Right ventricle myocardium superior (tissue), 1 donor: ENCODE results near the gene CGB2. TPM values are rescaled to one million over a fixed set of nuclear protein-coding genes. Genes with fewer than 3 reads are reported as not detected.
"Not testable (repeated sequence)": the region's sequence is repeated elsewhere in the genome, so short reads cannot be mapped to it uniquely, and the experiment has no call there.

ENCODE experiments used
- ATAC-seq: fragments of 200-7000 bp; cut with Tn5 transposase; one replicate; pipeline ENCODE4 v1.9.1; 2020; ENCODE audit warnings: mild to moderate bottlenecking; ENCODE audit not compliant: poor library complexity
- DNase-seq: peaks from one replicate; pipeline ENCODE4 v3.0.0-alpha.2; 2020
- intact Hi-C: fragments of 100-400 bp; cut with DNase I; formaldehyde crosslinking; loops from one replicate; pipeline ENCODE4 v1.11.2; 2022
- total RNA-seq: library from RNA; stranded (reverse); fragmentation: NEBNext Ultra II Directional; extraction: Animal tissue kit (Norgen Biotek cat#: 25700); gene quantifications from one replicate; pipeline ENCODE4 v1.2.1, GENCODE V29; 2021
- donor health status: DM: no; HTN: yes; CAD: no; lungs with severe emphysema.

Gene CGB2
- total RNA-seq, 1 donor from 2014 or later = not detected

DNA sequence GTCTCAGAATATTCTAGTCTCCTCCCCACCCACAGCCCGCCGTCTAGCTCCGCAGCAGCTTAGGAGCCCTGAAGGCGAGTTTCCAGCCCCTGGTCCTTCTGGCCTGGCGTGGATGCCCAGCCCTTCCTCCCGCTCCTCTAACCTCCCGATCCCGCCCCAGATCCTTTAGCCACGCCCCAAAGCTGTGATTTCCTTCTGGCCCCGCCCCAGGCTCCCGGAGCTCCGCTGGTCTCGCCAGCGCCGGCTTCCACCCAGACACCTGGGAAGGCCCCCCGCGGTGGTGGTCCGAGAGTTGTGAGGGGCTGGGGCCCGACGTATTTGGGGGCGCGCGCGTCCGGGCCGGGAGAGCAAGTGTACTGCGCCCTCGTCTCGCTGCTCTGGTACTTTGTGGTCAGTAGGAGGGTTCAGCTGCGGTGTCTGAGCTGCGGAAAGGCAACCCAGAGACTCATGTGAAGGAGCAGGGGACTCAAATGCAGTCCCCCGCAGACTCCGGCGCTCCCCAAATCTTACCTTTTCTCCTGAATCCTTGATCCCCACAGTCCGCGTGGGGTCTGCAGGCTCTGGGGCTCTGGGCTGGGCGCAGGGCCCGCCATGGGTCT, 26.0 kb downstream of the CGB2 start, which contains the start of gene CGB7:
Gene CGB7 (minus strand): TSS at position 114 of the 599 bp plus-strand sequence. CDS start 2,374 bp downstream, outside the sequence.
- ATAC-seq = peak; percentile 85
- intact Hi-C loops = no loop called here
- peak; percentile 84 for DNase-seq

DNA sequence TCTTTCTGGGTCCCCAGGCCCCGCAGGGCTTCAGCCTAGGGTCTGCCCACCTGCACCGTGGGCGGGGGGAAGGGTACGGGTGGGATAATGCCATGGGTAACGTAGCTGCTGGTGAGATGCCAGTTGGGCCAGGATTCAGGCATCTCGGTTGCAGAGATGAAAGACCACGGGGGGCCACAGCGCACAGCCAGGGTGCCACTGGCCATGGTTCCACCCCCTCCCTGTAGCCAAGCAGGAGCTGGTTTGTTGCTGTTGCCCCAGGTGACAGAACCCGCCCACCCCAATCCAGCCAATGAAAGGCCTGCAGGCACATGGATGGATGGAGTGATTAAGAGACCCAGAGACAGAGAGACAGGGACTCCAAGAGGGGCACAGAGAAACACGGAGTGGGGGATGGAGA, 26.9 kb downstream of the CGB2 start:
- intact Hi-C loops = no loop called here
- DNase-seq (no peak), ATAC-seq (no peak)

DNA sequence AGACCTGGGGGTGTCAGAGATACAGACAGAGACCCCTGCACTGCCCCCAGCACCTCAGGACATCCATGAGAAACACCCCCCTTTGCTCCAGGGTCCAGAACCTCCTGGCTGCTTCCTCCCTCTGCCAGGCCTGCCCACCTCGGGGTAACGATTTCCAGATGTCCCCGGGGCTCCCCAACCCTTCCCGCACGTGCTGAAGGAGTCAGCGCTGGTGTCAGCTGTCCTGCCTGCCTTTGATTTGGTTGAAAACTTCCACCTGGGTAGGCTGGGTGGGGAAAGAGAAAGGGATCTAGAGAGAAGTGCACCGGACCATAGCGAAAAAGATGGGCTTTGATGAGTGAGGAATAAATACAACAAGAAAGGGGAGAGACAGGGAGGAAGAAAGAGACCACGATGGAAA, 27.4 kb downstream of the CGB2 start:
- ATAC-seq (no peak), DNase-seq (no peak)
- intact Hi-C loops = no loop called here

DNA sequence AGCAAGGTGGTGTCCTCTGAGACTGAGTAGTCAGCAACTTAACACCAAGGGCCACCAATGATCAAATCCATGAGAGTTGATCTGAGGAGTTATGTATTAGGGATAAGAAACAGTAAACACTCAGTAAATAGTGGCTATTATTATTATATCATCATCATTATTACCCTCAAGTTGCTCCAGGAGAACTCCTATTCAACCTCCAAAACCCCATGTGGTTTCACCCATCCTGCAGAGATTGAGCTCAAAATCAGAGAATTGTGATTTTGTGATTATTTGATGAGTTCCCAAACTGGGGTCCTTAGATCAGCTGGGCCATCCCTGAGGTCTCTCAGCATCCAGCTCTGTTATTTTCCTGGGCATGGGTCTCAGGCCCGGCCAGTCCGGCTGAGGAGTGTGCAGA, 29.3 kb downstream of the CGB2 start:
- ATAC-seq (no peak), DNase-seq (no peak)
- intact Hi-C loops = no loop called here

DNA sequence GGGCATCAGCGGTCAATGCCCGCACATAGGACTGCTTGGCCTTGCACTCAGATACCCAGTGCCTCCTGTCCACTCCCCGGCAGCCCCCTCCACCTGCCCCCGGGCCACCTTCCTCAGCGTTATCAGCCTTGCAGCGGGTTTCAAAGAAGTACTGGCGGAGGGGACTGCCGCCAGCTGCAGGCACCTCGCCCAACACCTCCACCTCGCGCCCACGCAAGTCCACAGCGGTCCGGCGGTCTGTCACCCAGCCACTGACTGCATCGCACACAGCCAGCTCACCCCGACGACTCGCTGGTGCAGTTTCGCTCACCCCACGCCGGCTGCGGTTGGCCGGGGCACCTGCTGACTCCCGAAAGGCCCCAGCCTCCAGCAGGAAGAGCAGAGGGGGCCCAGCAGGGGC, 29.8 kb downstream of the CGB2 start:
- DNase-seq (no peak), ATAC-seq (no peak)
- intact Hi-C loops = no loop called here

DNA sequence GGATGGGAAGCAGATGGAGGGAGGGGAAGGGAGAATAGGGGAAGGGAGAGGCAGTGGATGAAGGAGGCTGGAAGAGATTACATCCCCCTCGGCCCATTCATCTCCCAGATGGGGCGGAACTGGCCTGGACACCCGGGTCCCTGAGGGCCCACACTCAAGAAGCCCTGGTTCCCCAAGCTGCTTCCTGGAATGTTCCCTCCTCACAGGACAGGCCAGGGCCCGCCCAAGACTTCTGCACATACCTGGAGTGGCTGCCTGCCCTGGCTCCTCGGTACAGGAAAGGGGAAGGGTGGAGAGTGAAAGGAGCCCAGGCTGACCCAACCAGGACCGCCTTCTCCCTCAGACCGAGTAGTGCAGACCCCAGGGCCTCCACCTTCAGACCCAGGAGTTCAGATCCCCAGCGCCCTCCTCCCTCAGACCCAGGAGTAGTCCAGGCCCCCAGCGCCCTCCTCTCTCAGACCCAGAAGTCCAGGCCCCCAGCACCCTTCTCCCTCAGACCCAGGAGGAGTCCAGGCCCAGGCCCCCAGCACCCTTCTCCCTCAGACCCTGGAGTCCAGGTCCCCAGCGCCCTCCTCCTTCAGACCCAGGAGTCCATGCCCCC, 32.4 kb downstream of the CGB2 start:
- intact Hi-C loops = no loop called here
- DNase-seq (no peak), ATAC-seq (no peak)

DNA sequence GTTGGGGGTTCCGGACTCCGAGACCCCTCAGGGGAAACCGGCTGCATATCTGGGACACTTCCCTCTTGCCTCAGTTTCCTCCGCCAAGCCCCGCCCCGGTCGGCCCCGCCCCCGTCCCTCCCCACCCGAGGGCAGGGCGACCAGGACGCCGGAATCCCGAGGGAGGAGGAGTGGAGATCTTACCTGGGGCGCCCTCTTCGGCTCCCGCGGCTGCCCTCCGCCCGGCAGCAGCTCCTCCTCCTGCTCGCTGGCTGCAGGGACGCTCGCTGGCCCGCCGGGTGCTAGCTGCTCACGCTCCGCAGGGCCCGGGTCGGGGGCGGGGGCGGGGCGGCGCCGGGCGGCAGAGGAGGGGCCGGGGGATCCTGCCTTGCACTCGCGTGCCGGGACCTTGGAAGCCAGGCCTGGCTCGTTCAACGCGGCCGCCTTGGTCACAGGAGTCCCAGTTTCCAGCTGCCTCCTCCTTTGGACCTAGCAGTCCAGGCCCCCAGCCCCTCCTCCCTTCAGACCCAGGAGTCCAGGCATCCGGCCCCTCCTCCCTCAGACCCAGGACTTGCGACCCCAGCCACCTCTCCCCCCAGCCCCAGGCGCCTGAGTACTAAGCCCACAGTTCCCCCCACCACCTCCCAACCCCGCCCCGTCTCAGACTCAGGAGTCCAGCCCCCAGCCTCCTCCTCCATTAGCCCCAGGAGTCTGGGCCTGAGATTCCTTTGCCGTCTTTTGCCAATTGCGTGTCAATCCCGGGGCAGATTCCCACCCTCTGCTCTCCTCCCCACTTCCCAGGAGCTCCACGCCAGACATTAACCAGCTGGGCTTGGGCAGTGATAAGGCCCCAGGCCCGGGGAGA, 33.3 kb downstream of the CGB2 start, which contains the start of gene NTF4:
Gene NTF4 (minus strand): TSS at position 51 of the 844 bp plus-strand sequence. CDS start 2,821 bp downstream, outside the sequence.
- DNase-seq (peak; percentile 44), ATAC-seq (peak; percentile 54)
- intact Hi-C loops = no loop called here

DNA sequence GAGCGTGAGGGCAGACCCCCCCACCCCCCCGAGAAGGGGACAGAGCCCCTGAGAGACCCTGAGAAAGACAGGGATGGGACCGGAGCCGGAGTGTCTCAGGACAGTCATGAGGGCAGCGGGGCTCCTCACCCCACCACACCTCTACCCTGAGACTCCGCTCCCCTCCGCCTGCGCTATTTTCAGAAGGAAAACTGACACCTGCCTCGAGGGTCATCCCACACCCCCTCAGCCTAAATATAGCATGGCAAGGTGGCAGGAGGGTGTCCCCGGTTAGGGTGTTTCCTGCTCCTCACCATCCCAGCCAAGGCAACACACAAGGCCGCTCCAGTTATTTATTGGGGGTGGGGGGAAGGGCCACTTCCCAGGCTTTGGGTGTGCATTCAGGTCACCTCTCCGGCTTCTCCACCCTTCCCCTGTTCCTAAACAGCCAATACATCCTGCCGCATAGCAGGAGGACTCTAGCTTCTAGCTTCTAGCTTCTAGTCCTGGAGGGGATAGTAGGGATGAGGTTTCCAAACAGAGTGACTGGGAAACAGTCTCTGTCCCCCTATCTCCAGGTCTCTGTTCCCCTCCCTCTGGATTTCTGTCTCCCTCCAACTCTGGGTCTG, 34.3 kb downstream of the CGB2 start:
- no peak for DNase-seq

DNA sequence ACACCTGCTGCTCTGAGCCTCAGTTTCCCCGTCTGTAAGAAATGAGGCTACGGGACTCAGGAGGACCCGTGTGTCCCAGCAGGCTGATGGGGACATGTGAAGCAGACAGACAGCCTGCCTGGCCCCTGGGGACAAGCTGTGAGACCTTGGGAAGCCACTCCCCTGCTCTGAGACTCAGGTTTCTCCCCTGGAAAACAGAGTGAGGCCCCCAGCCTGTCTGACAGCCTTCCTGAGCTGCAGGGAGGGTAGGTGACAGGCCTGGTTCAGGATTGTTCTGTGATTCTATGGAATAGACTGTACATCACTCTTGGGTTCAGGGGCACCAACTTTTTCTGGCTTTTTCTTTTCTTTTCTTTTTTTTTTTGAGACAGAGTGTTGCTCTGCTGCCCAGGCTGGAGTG, 35.9 kb downstream of the CGB2 start:
- DNase-seq (no peak), ATAC-seq (no peak)
- intact Hi-C loops = no loop called here

More for the DNA sequence above, 34.3 kb downstream of the CGB2 start:
- intact Hi-C loops = no loop called here
- no peak for ATAC-seq

DNA sequence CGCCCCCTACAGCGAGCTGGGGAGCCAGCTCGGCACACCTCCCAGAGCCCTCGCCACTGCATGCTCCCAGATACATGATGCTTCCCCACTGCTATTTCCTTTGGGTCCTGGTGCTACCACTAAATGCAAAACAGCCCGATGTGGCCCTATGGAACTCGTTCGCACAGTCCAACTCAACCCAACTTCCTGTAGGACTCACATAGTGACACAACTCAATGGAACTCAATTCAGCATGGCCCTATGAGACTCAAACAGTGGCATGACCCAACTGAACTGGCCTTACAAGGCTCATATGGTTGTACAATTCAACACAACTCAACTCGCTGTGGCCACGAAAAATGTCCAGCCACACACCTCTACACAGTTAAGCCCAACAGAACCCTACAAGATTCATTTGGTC, 37.3 kb downstream of the CGB2 start:
- DNase-seq = no peak
- intact Hi-C loops = no loop called here

DNA sequence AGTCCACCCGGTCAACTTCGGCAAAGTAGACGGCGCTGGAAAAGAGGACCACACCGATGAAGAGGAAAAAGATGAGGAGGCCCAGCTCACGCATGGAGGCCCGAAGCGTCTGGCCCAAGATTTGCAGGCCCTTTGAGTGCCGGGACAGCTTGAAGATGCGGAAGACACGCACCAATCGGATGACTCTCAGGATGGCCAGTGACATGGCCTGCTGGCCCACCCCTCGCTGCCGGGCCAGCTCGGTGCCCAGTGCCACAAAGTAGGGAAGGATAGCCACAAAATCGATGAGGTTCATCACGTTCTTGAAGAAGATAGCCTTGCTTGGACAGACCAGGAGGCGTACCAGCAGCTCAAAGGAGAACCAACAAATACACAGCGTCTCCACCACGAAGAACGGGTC, 38.7 kb downstream of the CGB2 start:
- no peak for ATAC-seq
- intact Hi-C loops = no loop called here
- no peak for DNase-seq

More for the DNA sequence above, 37.3 kb downstream of the CGB2 start:
- ATAC-seq = no peak

DNA sequence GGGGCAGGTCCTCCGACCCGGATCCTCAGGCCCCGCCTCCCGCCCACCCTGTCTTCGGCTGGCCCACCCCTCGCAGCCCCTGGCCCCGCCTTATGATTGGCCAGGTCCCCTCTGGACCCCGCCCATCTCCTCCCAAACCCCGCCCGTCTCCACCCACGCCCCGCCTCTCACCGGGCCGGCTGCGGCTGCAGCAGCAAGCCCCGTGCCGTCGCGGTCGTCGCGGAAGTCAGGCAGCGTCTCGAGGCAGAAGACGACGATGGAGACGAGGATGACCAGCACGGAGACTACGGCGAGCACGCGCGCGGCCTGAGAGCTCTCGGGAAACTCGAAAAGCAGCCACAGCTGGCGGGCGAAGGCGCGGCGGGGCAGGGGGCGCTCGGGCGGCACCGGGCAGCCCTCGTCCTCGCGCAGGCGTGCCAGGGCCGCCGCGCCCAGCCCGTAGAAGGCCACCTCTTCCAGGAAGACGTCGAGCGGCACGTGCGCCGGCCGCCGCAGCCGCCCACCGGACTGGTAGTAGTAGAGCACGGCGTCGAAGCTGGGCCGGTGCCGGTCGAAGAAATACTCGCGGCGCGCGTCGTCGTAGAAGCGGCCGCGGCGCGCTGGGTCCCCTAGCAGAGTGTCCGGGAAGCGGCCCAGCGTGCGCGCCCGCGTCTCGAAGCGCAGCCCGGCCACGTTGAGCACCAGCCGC, 40.3 kb downstream of the CGB2 start:
- ATAC-seq = no peak
- intact Hi-C loops = no loop called here
- no peak for DNase-seq

DNA sequence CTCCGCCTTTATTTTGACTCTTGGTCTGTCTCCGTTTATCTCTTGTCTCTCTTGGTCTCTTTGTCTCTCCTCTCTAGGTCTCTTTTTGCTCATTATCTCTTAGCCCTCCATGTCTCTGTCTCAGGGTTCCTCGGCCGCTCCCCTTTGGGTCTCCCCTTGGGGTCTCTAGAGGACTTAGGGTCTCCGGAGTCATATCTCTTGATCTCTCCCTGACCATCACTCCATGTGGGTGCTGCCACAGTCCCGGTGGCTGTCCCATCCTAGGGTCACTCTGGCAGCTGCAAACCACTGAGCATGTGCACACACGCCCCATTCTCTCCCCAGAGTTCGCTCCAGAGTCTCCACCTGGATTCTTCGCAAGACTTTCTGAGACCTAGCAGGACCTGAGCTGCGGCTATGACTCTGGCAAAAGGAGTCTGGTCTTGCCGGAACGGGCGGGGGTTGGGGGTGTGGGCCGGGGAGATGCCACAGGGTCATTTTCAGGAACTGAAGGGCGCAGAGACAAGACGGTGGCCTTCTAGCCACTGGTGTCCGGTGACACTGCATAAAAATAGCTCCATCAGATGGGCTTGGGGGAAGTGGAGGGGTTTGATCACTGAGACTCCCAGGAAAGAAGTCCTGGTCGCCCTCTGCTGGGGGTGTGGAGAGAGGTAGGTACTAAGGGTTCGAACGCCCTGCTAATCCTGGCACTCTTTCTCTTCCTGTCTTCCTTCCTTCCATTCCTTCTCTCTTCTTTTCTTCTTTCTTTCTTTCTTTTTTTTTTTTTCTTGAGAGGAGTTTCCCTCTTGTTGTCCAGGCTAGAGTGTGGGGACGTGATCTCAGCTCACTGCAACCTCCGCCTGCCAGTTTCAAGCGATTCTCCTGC, 42.1 kb downstream of the CGB2 start:
- ATAC-seq (peak; percentile 65), DNase-seq (no peak)
- intact Hi-C loops = no loop called here

DNA sequence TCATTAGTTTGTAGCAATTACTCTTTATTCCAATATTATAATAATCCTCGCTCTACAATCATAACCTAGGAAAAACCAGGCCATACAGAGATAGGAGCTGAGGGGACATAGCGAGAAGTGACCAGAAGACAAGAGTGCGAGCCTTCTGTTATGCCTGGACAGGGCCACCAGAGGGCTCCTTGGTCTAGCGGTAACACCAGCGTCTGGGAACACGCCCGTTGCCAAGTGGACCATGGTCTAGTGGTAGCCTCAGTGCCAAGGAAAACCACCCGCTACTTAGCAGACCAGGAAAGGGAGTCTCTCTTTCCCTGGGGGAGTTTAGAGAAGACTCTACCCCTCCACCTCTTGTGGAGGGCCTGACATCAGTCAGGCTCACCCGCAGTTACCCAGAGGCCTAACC, 43.2 kb downstream of the CGB2 start:
- intact Hi-C loops = not testable (repeated sequence)
- DNase-seq (peak; percentile 83), ATAC-seq (peak; percentile 69)

DNA sequence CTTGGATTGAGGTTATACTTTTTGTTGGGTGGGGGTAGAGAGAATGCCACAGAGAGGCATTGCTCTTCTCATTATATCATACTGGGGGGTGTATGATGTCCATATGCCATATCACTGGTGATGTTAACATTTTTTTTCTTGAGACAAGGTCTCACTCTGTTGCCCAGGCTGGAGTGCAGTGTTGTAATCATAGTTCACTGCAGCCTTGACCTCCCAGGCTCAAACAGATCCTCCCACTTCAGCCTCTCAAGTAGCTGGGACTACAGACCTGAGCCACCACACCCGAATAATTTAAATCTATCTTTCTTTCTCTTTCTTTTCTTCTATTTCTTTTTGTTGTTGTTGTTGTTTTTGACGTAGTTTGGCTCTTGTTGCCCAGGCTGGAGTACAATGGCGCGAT, 48.7 kb downstream of the CGB2 start:
- intact Hi-C loops = no loop called here
- DNase-seq = no peak
- no peak for ATAC-seq

DNA sequence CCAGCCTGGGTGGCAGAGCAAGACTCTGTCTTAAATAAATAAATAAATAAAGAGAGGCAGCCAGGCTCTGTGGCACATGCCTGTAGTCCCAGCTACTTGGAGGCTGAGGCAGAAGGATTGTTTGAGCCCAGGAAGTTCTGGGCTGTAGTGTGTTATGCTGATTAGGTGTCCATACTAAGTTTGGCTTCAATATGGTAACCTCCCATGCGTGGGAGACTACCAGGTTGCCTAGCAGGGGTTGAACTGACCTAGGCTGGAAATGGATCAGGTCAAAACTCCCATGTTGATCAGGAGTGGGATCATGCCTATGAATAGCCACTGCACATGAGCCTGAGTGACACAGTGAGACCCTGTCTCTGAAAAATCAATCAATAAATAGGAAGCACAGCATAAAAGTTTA, 49.6 kb downstream of the CGB2 start:
- intact Hi-C loops = no loop called here
- ATAC-seq (no peak), DNase-seq (no peak)
